ENCODE results near the gene VSIR.

Gene VSIR

GRCh38 chr10:71717056-71717455 lies 56.3 kb downstream of the VSIR start:
- TF ChIP-seq CREB1 (IDR thresholded peaks at IDR 0.05; ENCODE audit: low read depth) (no peak), YY1 (IDR thresholded peaks at IDR 0.05; ENCODE audit: low read depth) (no peak), MAX (IDR thresholded peaks at IDR 0.05) (no peak), RAD21 (IDR thresholded peaks at IDR 0.05; ENCODE audit: low read depth) (no peak), TCF12 (IDR thresholded peaks at IDR 0.05; ENCODE audit: low read depth) (no peak), CEBPB (IDR thresholded peaks at IDR 0.05) (no peak), TEAD4 (IDR thresholded peaks at IDR 0.05) (no peak), ZBTB7A (IDR thresholded peaks at IDR 0.05; ENCODE audit: low read depth) (no peak), FOXM1 (IDR thresholded peaks at IDR 0.05; ENCODE audit: borderline replicate concordance, low read depth) (no peak), EGR1 (IDR thresholded peaks at IDR 0.05) (no peak), EP300 (IDR thresholded peaks at IDR 0.05; ENCODE audit: borderline replicate concordance) (no peak)

GRCh38 chr10:71716426-71716825 lies 56.9 kb downstream of the VSIR start:
- TF ChIP-seq TEAD4 (IDR thresholded peaks at IDR 0.05) (no peak), FOXM1 (IDR thresholded peaks at IDR 0.05; ENCODE audit: borderline replicate concordance, low read depth) (no peak), TCF12 (IDR thresholded peaks at IDR 0.05; ENCODE audit: low read depth) (no peak)

DNA sequence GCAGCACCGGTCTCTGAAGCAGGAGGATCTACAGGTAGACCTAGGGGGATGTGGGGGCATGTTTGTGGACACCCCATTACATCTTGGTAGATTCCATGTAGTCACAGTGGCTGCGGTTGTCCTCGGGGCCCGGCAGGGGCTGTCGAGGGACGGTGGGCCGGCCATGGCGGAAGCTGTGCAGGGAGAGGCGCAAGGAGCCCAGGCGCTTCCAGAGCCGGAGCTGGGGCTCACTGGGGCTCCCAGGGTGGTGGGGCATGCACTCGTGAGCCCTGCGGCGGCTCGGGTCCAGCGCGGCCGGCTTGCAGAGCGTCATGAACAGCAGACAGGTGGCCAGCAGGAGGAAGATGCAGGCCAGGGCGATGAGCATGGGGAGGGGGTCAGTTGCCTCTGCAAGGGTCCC lies 57.5 kb downstream of the VSIR start:
- TF ChIP-seq EGR1 (IDR thresholded peaks at IDR 0.05) = no peak
- no peak for TF ChIP-seq TAF1 (IDR thresholded peaks at IDR 0.05; ENCODE audit: low read depth)
- TF ChIP-seq, protein P1, sequence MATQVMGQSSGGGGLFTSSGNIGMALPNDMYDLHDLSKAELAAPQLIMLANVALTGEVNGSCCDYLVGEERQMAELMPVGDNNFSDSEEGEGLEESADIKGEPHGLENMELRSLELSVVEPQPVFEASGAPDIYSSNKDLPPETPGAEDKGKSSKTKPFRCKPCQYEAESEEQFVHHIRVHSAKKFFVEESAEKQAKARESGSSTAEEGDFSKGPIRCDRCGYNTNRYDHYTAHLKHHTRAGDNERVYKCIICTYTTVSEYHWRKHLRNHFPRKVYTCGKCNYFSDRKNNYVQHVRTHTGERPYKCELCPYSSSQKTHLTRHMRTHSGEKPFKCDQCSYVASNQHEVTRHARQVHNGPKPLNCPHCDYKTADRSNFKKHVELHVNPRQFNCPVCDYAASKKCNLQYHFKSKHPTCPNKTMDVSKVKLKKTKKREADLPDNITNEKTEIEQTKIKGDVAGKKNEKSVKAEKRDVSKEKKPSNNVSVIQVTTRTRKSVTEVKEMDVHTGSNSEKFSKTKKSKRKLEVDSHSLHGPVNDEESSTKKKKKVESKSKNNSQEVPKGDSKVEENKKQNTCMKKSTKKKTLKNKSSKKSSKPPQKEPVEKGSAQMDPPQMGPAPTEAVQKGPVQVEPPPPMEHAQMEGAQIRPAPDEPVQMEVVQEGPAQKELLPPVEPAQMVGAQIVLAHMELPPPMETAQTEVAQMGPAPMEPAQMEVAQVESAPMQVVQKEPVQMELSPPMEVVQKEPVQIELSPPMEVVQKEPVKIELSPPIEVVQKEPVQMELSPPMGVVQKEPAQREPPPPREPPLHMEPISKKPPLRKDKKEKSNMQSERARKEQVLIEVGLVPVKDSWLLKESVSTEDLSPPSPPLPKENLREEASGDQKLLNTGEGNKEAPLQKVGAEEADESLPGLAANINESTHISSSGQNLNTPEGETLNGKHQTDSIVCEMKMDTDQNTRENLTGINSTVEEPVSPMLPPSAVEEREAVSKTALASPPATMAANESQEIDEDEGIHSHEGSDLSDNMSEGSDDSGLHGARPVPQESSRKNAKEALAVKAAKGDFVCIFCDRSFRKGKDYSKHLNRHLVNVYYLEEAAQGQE (IDR thresholded peaks at IDR 0.05; ENCODE audit: low read depth) = no peak
- TF ChIP-seq FOXM1 (IDR thresholded peaks at IDR 0.05; ENCODE audit: borderline replicate concordance, low read depth) = no peak
- TF ChIP-seq RAD21 (IDR thresholded peaks at IDR 0.05; ENCODE audit: low read depth) = no peak
- no peak for TF ChIP-seq MAX (IDR thresholded peaks at IDR 0.05)
- no peak for TF ChIP-seq ZBTB7A (IDR thresholded peaks at IDR 0.05; ENCODE audit: low read depth)
- TF ChIP-seq TEAD4 (IDR thresholded peaks at IDR 0.05) = no peak
- TF ChIP-seq YY1 (IDR thresholded peaks at IDR 0.05; ENCODE audit: low read depth) = no peak

- TF ChIP-seq NFIC (IDR thresholded peaks at IDR 0.05) (no peak), TEAD4 (IDR thresholded peaks at IDR 0.05) (no peak), CEBPB (IDR thresholded peaks at IDR 0.05) (no peak), ZBTB7A (IDR thresholded peaks at IDR 0.05; ENCODE audit: low read depth) (no peak), MAX (IDR thresholded peaks at IDR 0.05) (no peak)
- TF ChIP-seq, protein P1 (IDR thresholded peaks at IDR 0.05; ENCODE audit: low read depth) = no peak
Observed at GRCh38 chr10:71715026-71715425, 58.3 kb downstream of the VSIR start.

- TF ChIP-seq YY1 (IDR thresholded peaks at IDR 0.05; ENCODE audit: low read depth) (no peak), TEAD4 (IDR thresholded peaks at IDR 0.05) (no peak), FOXM1 (IDR thresholded peaks at IDR 0.05; ENCODE audit: borderline replicate concordance, low read depth) (no peak), TAF1 (IDR thresholded peaks at IDR 0.05; ENCODE audit: low read depth) (no peak), RAD21 (IDR thresholded peaks at IDR 0.05; ENCODE audit: low read depth) (no peak)
Observed at GRCh38 chr10:71714592-71714991, 58.7 kb downstream of the VSIR start.

DNA sequence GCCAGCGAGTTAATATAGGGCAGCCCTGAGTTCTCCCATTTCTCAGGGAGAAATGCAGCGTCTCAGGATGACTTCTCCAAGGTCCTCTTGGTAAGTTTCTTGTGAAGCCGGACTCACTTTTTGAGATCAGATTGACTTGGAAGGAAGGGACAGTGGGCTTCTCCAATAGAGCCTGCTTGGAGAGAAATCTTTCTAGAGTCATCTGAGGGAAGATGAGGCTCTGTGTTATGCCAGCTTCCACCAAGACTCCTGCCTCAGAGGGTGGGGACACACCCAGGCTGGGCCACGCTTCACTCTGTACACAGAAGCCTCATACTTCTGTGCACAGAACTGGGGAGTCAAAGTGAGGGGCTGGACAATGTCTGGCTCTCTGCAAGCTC lies 59.3 kb downstream of the VSIR start:
- TF ChIP-seq USF1 (IDR thresholded peaks at IDR 0.05) (no peak), EGR1 (IDR thresholded peaks at IDR 0.05) (no peak), CEBPB (IDR thresholded peaks at IDR 0.05) (no peak), ZBTB7A (IDR thresholded peaks at IDR 0.05; ENCODE audit: low read depth) (no peak), TEAD4 (IDR thresholded peaks at IDR 0.05) (no peak), TAF1 (IDR thresholded peaks at IDR 0.05; ENCODE audit: low read depth) (no peak), MAX (IDR thresholded peaks at IDR 0.05) (no peak), RAD21 (IDR thresholded peaks at IDR 0.05; ENCODE audit: low read depth) (no peak)
- TF ChIP-seq, protein P1 (IDR thresholded peaks at IDR 0.05; ENCODE audit: low read depth) = no peak

All from Ishikawa (cell line).